HepG2 (cell line): ENCODE measurements around the gene ZFAND3.

Source experiments
- HDAC2 ChIP-seq: sonication (generic); formaldehyde crosslinking; IDR thresholded peaks from 2 replicates; pipeline ENCODE4 v1.4.0; 2020; ENCODE audit warnings: missing genetic modification reagents
- PHF20 ChIP-seq: sonication (generic); formaldehyde crosslinking; IDR thresholded peaks from 2 replicates; pipeline ENCODE4 v1.5.0; 2020; ENCODE audit warnings: mild to moderate bottlenecking, missing genetic modification reagents
- YY1 ChIP-seq: IDR thresholded peaks from 2 replicates; pipeline ENCODE4 v1.6.1; 2011; ENCODE audit warnings: low read length, low read depth, moderate library complexity, mild to moderate bottlenecking; ENCODE audit not compliant: insufficient read depth, insufficient replicate concordance
- ZNF124 ChIP-seq: sonication (generic); formaldehyde crosslinking; IDR thresholded peaks from 2 replicates; pipeline ENCODE4 v1.4.0; 2020; ENCODE audit warnings: missing genetic modification reagents
- ZNF235 ChIP-seq: sonication (generic); formaldehyde crosslinking; IDR thresholded peaks from 2 replicates; pipeline ENCODE4 v1.8.1; 2023; ENCODE audit warnings: mild to moderate bottlenecking, missing genetic modification reagents, borderline replicate concordance
- TF ChIP-seq, protein P1 (sequence below): sonication (generic); formaldehyde crosslinking; IDR thresholded peaks from 2 replicates; pipeline ENCODE4 v1.4.0; 2020; ENCODE audit warnings: missing genetic modification reagents
- TF ChIP-seq, protein P2 (sequence below): sonication (generic); formaldehyde crosslinking; IDR thresholded peaks from 2 replicates; pipeline ENCODE4 v1.4.0; 2020; ENCODE audit warnings: missing genetic modification reagents, mild to moderate bottlenecking, borderline replicate concordance
- TF ChIP-seq, protein P3 (sequence below): sonication (generic); formaldehyde crosslinking; IDR thresholded peaks from 2 replicates; pipeline ENCODE4 v1.5.0; 2020; ENCODE audit warnings: mild to moderate bottlenecking, missing genetic modification reagents, moderate library complexity
- TF ChIP-seq, protein P4 (sequence below): IDR thresholded peaks from 2 replicates; pipeline ENCODE4 v1.6.1; 2016

DNA sequence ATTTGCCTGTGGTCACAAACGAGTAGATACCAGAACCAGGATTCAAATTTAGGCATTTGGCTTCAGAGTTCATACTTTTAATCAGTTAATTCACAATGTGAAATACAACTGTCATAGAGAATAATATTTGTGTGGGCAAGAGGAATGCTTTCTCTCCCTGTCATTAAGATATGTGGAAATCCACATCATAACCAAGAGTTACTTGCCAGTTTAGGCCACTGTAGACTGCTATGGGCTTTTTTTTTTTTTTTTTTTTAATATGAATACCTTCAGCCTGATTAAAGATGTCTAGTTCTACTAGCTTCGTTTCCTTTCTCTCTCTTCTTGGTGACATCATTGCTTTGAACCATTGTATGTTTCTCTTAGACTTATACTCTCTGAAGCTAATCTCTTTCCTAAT lies 244.9 kb downstream of the ZFAND3 start:
- TF ChIP-seq ZNF235 (CRISPR knock-in tag) (no peak), HDAC2 (CRISPR knock-in tag) (no peak), ZNF124 (CRISPR knock-in tag) (no peak), PHF20 (CRISPR knock-in tag) (no peak), YY1 (no peak)
- TF ChIP-seq, protein P1, sequence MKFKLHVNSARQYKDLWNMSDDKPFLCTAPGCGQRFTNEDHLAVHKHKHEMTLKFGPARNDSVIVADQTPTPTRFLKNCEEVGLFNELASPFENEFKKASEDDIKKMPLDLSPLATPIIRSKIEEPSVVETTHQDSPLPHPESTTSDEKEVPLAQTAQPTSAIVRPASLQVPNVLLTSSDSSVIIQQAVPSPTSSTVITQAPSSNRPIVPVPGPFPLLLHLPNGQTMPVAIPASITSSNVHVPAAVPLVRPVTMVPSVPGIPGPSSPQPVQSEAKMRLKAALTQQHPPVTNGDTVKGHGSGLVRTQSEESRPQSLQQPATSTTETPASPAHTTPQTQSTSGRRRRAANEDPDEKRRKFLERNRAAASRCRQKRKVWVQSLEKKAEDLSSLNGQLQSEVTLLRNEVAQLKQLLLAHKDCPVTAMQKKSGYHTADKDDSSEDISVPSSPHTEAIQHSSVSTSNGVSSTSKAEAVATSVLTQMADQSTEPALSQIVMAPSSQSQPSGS (CRISPR knock-in tag), result no peak
- TF ChIP-seq, protein P2, sequence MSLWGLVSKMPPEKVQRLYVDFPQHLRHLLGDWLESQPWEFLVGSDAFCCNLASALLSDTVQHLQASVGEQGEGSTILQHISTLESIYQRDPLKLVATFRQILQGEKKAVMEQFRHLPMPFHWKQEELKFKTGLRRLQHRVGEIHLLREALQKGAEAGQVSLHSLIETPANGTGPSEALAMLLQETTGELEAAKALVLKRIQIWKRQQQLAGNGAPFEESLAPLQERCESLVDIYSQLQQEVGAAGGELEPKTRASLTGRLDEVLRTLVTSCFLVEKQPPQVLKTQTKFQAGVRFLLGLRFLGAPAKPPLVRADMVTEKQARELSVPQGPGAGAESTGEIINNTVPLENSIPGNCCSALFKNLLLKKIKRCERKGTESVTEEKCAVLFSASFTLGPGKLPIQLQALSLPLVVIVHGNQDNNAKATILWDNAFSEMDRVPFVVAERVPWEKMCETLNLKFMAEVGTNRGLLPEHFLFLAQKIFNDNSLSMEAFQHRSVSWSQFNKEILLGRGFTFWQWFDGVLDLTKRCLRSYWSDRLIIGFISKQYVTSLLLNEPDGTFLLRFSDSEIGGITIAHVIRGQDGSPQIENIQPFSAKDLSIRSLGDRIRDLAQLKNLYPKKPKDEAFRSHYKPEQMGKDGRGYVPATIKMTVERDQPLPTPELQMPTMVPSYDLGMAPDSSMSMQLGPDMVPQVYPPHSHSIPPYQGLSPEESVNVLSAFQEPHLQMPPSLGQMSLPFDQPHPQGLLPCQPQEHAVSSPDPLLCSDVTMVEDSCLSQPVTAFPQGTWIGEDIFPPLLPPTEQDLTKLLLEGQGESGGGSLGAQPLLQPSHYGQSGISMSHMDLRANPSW, result no peak
- TF ChIP-seq, protein P3, sequence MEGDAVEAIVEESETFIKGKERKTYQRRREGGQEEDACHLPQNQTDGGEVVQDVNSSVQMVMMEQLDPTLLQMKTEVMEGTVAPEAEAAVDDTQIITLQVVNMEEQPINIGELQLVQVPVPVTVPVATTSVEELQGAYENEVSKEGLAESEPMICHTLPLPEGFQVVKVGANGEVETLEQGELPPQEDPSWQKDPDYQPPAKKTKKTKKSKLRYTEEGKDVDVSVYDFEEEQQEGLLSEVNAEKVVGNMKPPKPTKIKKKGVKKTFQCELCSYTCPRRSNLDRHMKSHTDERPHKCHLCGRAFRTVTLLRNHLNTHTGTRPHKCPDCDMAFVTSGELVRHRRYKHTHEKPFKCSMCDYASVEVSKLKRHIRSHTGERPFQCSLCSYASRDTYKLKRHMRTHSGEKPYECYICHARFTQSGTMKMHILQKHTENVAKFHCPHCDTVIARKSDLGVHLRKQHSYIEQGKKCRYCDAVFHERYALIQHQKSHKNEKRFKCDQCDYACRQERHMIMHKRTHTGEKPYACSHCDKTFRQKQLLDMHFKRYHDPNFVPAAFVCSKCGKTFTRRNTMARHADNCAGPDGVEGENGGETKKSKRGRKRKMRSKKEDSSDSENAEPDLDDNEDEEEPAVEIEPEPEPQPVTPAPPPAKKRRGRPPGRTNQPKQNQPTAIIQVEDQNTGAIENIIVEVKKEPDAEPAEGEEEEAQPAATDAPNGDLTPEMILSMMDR (CRISPR knock-in tag), result no peak
- TF ChIP-seq, protein P4, sequence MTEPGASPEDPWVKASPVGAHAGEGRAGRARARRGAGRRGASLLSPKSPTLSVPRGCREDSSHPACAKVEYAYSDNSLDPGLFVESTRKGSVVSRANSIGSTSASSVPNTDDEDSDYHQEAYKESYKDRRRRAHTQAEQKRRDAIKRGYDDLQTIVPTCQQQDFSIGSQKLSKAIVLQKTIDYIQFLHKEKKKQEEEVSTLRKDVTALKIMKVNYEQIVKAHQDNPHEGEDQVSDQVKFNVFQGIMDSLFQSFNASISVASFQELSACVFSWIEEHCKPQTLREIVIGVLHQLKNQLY (CRISPR knock-in tag), result no peak
